ENCODE measurements around the gene FOXD4L1.
A peak's percentile ranks its signal among the peaks of the same experiment; 100 is the strongest.
"Not testable (repeated sequence)": the region's sequence is repeated elsewhere in the genome, so short reads cannot be mapped to it uniquely, and the experiment has no call there.

FOXD4L1 gene

DNA sequence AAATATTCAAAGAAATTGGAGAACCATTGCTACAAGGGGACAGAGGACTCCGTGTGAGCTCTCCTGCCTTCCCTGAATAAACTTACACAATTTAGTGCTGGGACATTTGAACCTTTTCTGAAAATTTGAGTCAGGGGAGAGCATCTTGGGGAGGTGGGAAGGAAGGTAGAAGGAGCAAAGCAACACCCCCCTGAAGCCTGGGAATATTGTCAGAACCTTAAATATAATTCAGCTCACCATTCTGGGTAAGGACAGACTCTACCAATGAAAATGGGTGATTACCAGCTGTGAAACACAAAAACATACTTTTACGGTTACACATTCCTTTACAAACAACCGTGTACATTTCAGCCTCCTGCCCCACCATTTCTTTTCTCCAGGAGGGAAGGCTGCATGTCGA, at the start of gene FOXD4L1:
TSS of gene FOXD4L1 (plus strand) at position 301 of the 400 bp plus-strand sequence. CDS start 592 bp downstream, outside the sequence.
- Histone ChIP-seq H3K4me3 (ENCODE audit: low read depth in 1 of 2, low read length in 1 of 2) (peak within 1 kb of the TSS; percentile 17 to 36), H3K4me1 (ENCODE audit: control insufficient read depth in 1 of 2, insufficient read depth in 1 of 2, low read depth in 1 of 2, low read length in 1 of 2) (peaks cover 8 to 29% of the 10 kb centered on the region in 2 experiments), H3K27me3 (peaks cover 50% of the 10 kb centered on the region)
- not testable (repeated sequence) for H3K27ac ChIP-seq, H3K9me3 ChIP-seq, H3K36me3 ChIP-seq

DNA sequence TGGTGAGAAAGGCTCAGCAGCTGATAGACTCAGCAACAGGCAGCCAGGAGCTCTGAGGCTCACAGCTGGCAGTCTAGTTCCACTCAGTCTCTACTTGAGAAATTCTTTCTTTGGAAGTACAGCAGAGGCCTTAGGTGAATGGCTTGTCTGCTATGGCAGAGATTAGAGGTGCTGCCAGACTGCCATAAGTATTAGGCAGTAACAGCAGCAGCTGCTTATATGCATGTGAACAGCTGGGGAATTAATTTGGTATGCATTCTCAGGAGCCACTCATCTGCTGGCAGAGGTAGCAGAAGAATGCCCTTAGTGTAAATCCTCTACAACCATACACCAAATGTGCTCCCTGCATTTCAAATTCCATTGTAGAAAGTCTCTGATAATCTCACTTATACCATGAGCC, 32.7 kb upstream of the FOXD4L1 start:
- H3K4me3 ChIP-seq (ENCODE audit: low read depth in 1 of 2, low read length in 1 of 2); H3K27ac ChIP-seq; H3K27me3 ChIP-seq; H3K4me1 ChIP-seq (ENCODE audit: control insufficient read depth in 1 of 2, insufficient read depth in 1 of 2, low read depth in 1 of 2, low read length in 1 of 2); H3K9me3 ChIP-seq; H3K36me3 ChIP-seq: not testable (repeated sequence)

DNA sequence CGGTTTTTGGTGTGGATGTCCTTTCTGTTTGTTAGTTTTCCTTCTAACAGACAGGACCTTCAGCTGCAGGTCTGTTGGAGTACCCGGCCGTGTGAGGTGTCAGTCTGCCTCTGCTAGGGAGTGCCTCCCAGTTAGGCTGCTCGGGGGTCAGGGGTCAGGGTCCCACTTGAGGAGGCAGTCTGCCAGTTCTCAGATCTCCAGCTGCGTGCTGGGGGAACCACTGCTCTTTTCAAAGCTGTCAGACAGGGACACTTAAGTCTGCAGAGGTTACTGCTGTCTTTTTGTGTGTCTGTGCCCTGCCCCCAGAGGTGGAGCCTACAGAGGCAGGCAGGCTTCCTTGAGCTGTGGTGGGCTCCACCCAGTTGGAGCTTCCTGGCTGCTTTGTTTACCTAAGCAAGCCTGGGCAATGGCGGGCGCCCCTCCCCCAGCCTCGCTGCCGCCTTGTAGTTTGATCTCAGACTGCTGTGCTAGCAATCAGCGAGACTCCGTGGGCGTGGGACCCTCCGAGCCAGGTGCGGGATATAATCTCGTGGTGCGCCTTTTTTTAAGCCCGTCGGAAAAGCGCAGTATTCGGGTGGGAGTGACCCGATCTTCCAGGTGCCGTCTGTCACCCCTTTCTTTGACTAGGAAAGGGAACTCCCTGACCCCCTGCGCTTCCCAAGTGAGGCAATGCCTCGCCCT, 21.6 kb upstream of the FOXD4L1 start:
- not testable (repeated sequence) for H3K4me1 ChIP-seq (ENCODE audit: control insufficient read depth in 1 of 2, insufficient read depth in 1 of 2, low read depth in 1 of 2, low read length in 1 of 2); H3K9me3 ChIP-seq; H3K4me3 ChIP-seq (ENCODE audit: low read depth in 1 of 2, low read length in 1 of 2); H3K27me3 ChIP-seq; H3K27ac ChIP-seq; H3K36me3 ChIP-seq

DNA sequence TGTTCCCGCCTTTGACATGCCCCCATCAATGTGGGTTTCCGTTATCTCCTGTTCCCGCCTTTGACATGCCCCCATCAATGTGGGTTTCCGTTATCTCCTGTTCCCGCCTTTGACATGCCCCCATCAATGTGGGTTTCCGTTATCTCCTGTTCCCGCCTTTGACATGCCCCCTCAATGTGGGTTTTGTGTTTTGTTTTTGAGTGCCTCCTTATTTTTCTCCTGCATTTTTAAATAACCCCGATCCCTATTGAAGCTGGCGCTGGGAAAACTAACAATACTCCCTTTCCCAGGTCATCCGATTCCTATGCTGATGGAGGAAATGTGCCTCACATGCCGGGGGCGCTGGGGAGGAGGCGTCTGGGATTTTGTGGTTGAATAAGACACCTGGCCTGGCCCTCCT, 1.9 kb upstream of the FOXD4L1 start:
- Histone ChIP-seq H3K4me1 (ENCODE audit: control insufficient read depth in 1 of 2, insufficient read depth in 1 of 2, low read depth in 1 of 2, low read length in 1 of 2) (peaks cover 6 to 13% of the 10 kb centered on the region in 2 experiments), H3K27me3 (peaks cover 33% of the 10 kb centered on the region)
- not testable (repeated sequence) for H3K27ac ChIP-seq; H3K36me3 ChIP-seq; H3K9me3 ChIP-seq; H3K4me3 ChIP-seq (ENCODE audit: low read depth in 1 of 2, low read length in 1 of 2)

DNA sequence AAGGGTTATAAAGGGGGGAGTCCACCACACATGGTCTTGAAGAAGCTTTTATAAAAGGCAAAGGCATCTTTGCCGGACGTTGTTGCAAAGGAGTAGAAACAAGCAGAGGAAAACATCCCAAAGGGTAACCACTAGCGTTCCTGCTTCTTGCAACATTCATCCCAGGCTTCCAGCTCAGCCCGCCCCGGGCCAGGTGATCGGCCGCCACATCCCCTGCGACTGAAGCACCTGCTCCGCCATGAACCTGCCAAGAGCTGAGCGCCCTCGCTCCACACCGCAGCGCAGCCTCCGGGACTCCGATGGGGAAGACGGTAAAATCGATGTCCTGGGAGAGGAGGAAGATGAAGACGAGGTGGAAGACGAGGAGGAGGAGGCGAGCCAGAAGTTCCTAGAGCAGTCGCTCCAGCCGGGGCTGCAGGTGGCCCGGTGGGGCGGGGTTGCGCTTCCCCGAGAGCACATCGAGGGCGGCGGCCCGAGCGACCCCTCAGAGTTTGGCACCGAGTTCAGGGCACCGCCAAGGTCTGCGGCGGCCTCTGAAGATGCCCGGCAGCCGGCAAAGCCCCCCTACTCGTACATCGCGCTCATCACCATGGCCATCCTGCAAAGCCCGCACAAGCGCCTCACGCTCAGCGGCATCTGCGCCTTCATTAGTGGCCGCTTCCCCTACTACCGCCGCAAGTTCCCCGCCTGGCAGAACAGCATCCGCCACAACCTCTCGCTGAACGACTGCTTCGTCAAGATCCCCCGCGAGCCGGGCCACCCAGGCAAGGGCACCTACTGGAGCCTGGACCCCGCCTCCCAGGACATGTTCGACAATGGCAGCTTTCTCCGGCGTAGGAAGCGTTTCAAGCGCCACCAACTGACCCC, 787 bp downstream of the FOXD4L1 start:
- Histone ChIP-seq H3K4me1 (ENCODE audit: control insufficient read depth in 1 of 2, insufficient read depth in 1 of 2, low read depth in 1 of 2, low read length in 1 of 2) (peaks cover 13 to 37% of the 10 kb centered on the region in 2 experiments), H3K4me3 (ENCODE audit: low read depth in 1 of 2, low read length in 1 of 2) (peak overlapping the region; percentile 17 to 36), H3K27me3 (peaks cover 59% of the 10 kb centered on the region)
- not testable (repeated sequence) for H3K36me3 ChIP-seq, H3K27ac ChIP-seq, H3K9me3 ChIP-seq

DNA sequence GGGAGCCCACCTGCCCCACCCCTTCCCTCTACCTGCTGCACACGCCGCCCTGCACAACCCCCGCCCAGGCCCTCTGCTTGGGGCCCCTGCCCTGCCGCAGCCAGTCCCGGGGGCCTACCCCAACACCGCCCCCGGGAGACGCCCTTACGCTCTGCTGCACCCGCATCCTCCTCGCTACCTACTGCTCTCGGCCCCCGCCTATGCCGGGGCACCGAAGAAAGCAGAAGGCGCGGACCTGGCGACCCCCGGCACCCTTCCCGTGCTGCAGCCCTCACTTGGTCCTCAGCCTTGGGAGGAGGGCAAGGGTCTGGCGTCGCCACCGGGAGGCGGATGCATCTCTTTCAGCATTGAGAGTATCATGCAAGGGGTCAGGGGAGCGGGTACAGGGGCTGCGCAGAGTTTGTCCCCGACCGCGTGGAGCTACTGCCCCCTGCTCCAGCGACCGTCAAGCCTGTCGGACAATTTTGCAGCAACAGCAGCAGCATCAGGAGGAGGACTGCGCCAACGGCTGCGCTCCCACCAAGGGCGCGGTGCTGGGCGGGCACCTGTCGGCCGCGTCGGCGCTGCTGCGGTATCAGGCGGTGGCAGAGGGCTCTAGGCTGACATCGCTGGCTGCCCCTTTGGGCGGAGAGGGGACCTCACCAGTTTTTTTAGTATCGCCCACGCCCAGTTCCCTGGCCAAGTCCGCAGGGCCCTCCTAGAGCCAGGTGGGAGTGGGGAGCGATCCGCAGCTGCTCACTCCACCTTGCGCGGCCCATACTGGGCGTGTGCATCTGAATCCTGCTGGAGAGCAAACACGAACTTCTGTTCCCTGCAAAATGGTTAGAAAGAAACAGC, 1.6 kb downstream of the FOXD4L1 start:
- H3K4me3 ChIP-seq (ENCODE audit: low read depth in 1 of 2, low read length in 1 of 2), result peak overlapping the region; percentile 41 to 43
- H3K9me3 ChIP-seq, H3K36me3 ChIP-seq: not testable (repeated sequence)
- H3K27me3 ChIP-seq, result peaks cover 64% of the 10 kb centered on the region
- peak overlapping the region; percentile 10 for H3K27ac ChIP-seq
- H3K4me1 ChIP-seq (ENCODE audit: control insufficient read depth in 1 of 2, insufficient read depth in 1 of 2, low read depth in 1 of 2, low read length in 1 of 2), result peaks cover 13 to 38% of the 10 kb centered on the region in 2 experiments

DNA sequence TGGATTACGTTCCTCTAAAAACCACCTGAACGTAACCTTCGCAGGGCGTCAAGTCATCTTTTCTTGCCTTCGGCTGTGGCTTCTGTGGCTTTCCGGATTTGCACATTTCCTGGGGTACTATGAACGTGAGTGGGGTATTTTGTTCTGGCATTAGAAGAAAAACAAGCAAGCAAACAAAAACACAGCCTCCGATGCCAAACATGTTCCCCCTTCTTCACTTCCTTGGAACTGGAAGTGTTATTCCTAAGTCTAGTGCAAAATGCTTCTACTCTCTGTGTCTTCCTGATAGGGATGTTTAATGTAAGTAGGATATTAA, 2.2 kb downstream of the FOXD4L1 start:
- H3K36me3 ChIP-seq, H3K9me3 ChIP-seq: not testable (repeated sequence)
- H3K27me3 ChIP-seq, result peaks cover 70% of the 10 kb centered on the region
- H3K4me3 ChIP-seq (ENCODE audit: low read depth in 1 of 2, low read length in 1 of 2), result peak overlapping the region; percentile 41 to 43
- peak overlapping the region; percentile 10 for H3K27ac ChIP-seq
- H3K4me1 ChIP-seq (ENCODE audit: control insufficient read depth in 1 of 2, insufficient read depth in 1 of 2, low read depth in 1 of 2, low read length in 1 of 2), result peaks cover 13 to 38% of the 10 kb centered on the region in 2 experiments

DNA sequence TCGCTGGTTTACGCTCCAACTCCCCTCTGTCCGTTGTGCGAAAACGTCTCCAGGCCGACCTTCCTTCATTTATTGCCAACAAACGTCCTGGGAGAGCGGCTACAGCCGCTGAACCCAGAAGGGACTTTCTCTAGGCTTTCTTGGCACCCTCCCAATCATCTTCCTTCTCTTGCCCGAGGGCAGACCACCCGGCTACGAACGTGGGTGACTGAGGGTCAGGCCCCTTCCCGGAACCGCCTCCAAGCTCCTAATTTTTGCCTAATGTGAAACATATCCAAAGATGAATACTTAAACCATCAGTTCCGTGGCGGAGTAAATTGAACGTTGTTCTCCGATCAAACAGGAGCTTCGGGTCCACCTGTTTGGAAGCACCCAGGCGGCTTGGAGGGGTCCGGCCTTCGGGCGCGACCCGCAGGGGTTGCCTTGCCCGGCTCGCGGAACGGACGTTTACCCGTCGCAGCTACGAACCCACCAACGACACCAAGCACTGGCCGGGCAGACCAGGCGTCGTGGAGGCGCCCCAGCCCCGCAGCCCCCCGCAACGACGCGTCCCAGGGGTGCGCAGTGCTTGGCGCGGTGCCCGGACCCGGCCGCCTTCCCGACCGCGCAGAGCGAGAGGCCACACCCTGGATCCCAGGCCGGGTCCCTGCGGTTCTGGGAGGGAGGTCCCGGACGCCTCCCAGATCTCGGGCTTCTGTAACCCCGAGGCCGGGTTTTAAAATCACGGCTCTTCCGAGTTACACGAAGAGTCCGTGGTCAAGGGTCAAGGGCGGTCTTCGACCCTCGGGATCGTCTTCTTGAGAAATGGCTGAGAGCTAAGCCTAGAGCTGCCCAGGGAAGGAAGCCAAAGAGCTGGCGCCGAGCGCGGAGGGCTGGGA, 4.0 kb downstream of the FOXD4L1 start:
- not testable (repeated sequence) for H3K36me3 ChIP-seq, H3K9me3 ChIP-seq
- H3K4me3 ChIP-seq (ENCODE audit: low read depth in 1 of 2, low read length in 1 of 2), result peak overlapping the region; percentile 52 to 68
- H3K4me1 ChIP-seq (ENCODE audit: control insufficient read depth in 1 of 2, insufficient read depth in 1 of 2, low read depth in 1 of 2, low read length in 1 of 2), result peaks cover 13 to 38% of the 10 kb centered on the region in 2 experiments
- H3K27me3 ChIP-seq, result peaks cover 87% of the 10 kb centered on the region
- H3K27ac ChIP-seq, result peak overlapping the region; percentile 13

DNA sequence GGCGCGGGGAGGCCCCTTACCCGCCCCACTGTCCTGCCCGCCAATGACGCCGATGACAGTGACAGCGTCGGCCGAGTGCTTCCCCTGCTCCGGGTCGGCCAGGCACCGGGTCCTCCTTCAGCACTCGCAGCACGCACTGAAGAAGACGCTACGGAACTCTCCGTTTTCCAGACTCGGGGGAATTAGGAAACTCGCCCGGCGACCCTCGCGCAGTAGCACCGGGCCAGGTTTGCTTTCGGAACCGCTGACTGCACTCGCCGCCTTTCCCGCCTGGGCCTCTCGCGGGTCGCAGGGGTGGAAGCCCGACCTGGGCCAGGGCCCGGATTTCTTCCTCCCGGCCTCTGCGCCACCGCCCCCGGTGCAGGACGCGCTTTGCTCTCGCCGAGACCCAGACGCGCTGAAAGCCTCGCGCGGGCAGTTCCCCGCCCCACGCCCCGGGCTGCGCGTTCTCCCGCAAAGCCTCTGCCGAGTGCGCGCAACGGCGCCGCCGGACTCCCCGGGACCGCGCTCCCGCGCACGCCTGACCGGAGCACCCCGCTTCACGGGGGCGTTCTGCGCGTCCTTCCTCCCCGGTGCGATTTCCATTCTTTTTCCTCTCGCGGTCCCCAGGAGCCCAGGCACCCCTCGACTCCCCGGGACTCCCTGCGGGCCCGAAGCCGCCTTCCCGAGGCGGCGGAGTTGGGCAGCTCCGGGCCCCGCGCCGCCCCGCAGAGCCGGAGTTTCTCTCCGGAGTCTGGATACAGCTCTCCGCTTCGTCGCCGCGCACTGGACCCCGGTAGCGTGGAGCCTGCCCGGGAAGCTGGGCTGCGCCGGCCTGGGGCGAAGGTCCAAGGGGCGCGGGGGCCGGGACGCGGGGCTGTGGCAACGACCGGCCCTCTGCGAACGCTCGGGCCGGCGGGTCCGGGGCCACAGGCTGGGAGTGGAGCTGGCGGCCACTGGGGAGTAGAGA, 4.9 kb downstream of the FOXD4L1 start:
- peak overlapping the region; percentile 52 to 68 for H3K4me3 ChIP-seq (ENCODE audit: low read depth in 1 of 2, low read length in 1 of 2)
- H3K27ac ChIP-seq, result peak overlapping the region; percentile 13
- H3K4me1 ChIP-seq (ENCODE audit: control insufficient read depth in 1 of 2, insufficient read depth in 1 of 2, low read depth in 1 of 2, low read length in 1 of 2), result peaks cover 13 to 40% of the 10 kb centered on the region in 2 experiments
- H3K9me3 ChIP-seq, H3K36me3 ChIP-seq: not testable (repeated sequence)
- H3K27me3 ChIP-seq, result peaks cover 94% of the 10 kb centered on the region

DNA sequence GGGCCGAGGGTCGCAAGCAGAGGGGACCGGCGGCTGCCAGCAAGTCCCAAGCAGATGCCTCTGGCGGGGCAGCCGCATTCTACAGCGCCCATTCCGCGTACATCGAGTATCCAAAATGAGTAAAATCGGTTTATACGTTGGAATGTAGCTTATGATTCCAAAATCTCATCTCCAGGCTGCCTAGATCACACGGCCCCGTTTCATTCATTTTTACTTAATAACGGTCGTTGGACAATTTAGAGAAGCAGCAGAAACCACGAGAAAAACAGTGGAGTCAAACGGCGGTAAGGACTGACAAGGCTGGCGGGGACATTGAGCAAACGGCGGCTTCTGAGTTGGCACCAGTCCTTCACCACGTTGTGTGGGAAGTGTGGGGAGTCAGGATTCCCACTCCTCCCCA, 5.6 kb downstream of the FOXD4L1 start:
- peaks cover 13 to 40% of the 10 kb centered on the region in 2 experiments for H3K4me1 ChIP-seq (ENCODE audit: control insufficient read depth in 1 of 2, insufficient read depth in 1 of 2, low read depth in 1 of 2, low read length in 1 of 2)
- not testable (repeated sequence) for H3K36me3 ChIP-seq, H3K27ac ChIP-seq, H3K9me3 ChIP-seq
- peak overlapping the region; percentile 52 to 68 for H3K4me3 ChIP-seq (ENCODE audit: low read depth in 1 of 2, low read length in 1 of 2)
- peaks cover 94% of the 10 kb centered on the region for H3K27me3 ChIP-seq

DNA sequence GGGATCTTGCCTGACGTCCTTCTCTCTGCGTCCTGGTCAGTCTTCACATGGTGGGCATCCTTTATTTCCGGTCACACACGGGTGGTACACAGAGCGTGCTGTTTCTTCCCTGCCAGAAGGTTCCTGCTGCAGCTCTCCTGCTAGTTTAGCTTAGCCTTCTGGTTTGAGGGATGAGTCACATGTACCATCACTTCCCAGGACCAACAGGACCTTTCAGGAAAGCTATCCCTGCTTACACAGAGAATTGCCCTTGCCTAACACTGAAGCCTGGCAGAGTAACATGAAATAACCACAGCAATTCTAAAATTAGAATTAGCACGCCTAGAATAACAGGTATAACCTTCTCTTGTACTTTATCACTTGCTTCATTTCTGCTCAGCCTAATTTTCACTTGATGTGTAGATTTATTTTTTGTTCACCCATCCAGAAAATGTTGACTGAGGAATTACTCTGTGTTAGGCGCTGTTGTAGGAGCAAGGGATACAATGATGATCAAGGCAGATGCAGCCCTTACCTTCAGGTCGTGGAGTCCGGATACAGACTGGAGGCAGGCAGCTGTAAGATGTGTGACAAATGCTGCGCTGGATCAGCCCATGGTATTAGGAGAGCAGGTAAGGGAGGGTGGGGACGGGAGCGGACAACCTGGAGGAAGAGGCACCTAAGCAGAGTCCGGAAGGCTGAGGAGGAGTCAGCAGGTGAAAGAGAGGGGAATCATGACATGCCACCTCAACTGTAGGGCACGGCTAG, 9.1 kb downstream of the FOXD4L1 start:
- not testable (repeated sequence) for H3K4me3 ChIP-seq (ENCODE audit: low read depth in 1 of 2, low read length in 1 of 2); H3K9me3 ChIP-seq; H3K36me3 ChIP-seq; H3K27ac ChIP-seq
- Histone ChIP-seq H3K4me1 (ENCODE audit: control insufficient read depth in 1 of 2, insufficient read depth in 1 of 2, low read depth in 1 of 2, low read length in 1 of 2) (peaks cover 5 to 20% of the 10 kb centered on the region in 2 experiments), H3K27me3 (peaks cover 75% of the 10 kb centered on the region)

All from neutrophil (primary cell).